ENCODE data around the gene MGAT3. TPM values are rescaled to one million over a fixed set of nuclear protein-coding genes. Genes with fewer than 3 reads are reported as not detected.

MGAT3 gene
- total RNA-seq, 4 donors from 2014 or later = 0.26 to 11.8 (median 9.5) TPM; not detected in 1

- Histone ChIP-seq H3K4me1 (peaks cover 12 to 34% of the 10 kb centered on the region in 2 donors), H3K36me3 (no peaks in the 10 kb centered on the region), H3K9me3 (no peaks in the 10 kb centered on the region), H3K27ac (peak overlapping the region; percentile 98 to 99), H3K4me3 (peak overlapping the region in 1 of 2 donors; percentile 94), H3K27me3 (no peaks in the 10 kb centered on the region)
- TF ChIP-seq POLR2A (IDR thresholded peaks at IDR 0.05) (no peak), CTCF (IDR thresholded peaks at IDR 0.05) (no peak)
- intact Hi-C loops (cut with DNase I; ENCODE audit: low total_unique reads) = no loop called here
- no peak for DNase-seq
Observed at GRCh38 chr22:39524089-39524752, 67.4 kb downstream of the MGAT3 start.

- Histone ChIP-seq H3K9me3 (no peaks in the 10 kb centered on the region), H3K27me3 (no peaks in the 10 kb centered on the region), H3K4me1 (peaks cover 12 to 38% of the 10 kb centered on the region in 2 donors), H3K4me3 (no peak overlapping the region), H3K36me3 (no peaks in the 10 kb centered on the region), H3K27ac (peak overlapping the region; percentile 98 to 99)
- DNase-seq = no peak
- intact Hi-C loops (cut with DNase I; ENCODE audit: low total_unique reads) = no loop called here
- TF ChIP-seq CTCF (IDR thresholded peaks at IDR 0.05) = no peak
- TF ChIP-seq POLR2A (IDR thresholded peaks at IDR 0.05) = no peak
Observed at GRCh38 chr22:39524753-39525657, 68.2 kb downstream of the MGAT3 start.

- no peaks in the 10 kb centered on the region for H3K36me3 ChIP-seq
- peaks cover 12 to 38% of the 10 kb centered on the region in 2 donors for H3K4me1 ChIP-seq
Observed at GRCh38 chr22:39525658-39525975, 68.8 kb downstream of the MGAT3 start.

GRCh38 chr22:39526736-39527171 lies 69.9 kb downstream of the MGAT3 start:
- intact Hi-C loops (cut with DNase I; ENCODE audit: low total_unique reads) = no loop called here
- Histone ChIP-seq H3K27ac (no peak overlapping the region), H3K36me3 (no peaks in the 10 kb centered on the region), H3K4me1 (peaks cover 12 to 44% of the 10 kb centered on the region in 2 donors), H3K9me3 (no peaks in the 10 kb centered on the region), H3K4me3 (no peak overlapping the region), H3K27me3 (no peaks in the 10 kb centered on the region)
- no peak for DNase-seq
- no peak for TF ChIP-seq CTCF (IDR thresholded peaks at IDR 0.05)
- TF ChIP-seq POLR2A (IDR thresholded peaks at IDR 0.05) = no peak

More at GRCh38 chr22:39525658-39525975, 68.8 kb downstream of the MGAT3 start:
- H3K27me3 ChIP-seq = no peaks in the 10 kb centered on the region
- no peaks in the 10 kb centered on the region for H3K9me3 ChIP-seq
- H3K4me3 ChIP-seq = no peak overlapping the region
- TF ChIP-seq CTCF (IDR thresholded peaks at IDR 0.05) = no peak
- TF ChIP-seq POLR2A (IDR thresholded peaks at IDR 0.05) = no peak
- intact Hi-C loops (cut with DNase I; ENCODE audit: low total_unique reads) = no loop called here
- no peak for DNase-seq
- peak overlapping the region in 1 of 2 donors; percentile 5 for H3K27ac ChIP-seq

GRCh38 chr22:39527481-39527961 lies 70.7 kb downstream of the MGAT3 start:
- no peaks in the 10 kb centered on the region for H3K27me3 ChIP-seq
- no peak for DNase-seq
- H3K4me1 ChIP-seq = peaks cover 11 to 42% of the 10 kb centered on the region in 2 donors
- peak overlapping the region; percentile 5 to 9 for H3K27ac ChIP-seq
- no peaks in the 10 kb centered on the region for H3K9me3 ChIP-seq
- no peak for TF ChIP-seq CTCF (IDR thresholded peaks at IDR 0.05)
- no peak for TF ChIP-seq POLR2A (IDR thresholded peaks at IDR 0.05)
- H3K36me3 ChIP-seq = no peaks in the 10 kb centered on the region
- intact Hi-C loops (cut with DNase I; ENCODE audit: low total_unique reads) = no loop called here
- H3K4me3 ChIP-seq = no peak overlapping the region

All from uterus (tissue), 4 donors.